OCI-M2 (cell line): Measurements from ENCODE around the gene FCN2.

Experiments used
- DNase-seq: peaks from one replicate; lab custom pipeline; 2025; ENCODE audit not compliant: unreplicated experiment; lab: John Stamatoyannopoulos, UW

The FCN2 gene

DNA sequence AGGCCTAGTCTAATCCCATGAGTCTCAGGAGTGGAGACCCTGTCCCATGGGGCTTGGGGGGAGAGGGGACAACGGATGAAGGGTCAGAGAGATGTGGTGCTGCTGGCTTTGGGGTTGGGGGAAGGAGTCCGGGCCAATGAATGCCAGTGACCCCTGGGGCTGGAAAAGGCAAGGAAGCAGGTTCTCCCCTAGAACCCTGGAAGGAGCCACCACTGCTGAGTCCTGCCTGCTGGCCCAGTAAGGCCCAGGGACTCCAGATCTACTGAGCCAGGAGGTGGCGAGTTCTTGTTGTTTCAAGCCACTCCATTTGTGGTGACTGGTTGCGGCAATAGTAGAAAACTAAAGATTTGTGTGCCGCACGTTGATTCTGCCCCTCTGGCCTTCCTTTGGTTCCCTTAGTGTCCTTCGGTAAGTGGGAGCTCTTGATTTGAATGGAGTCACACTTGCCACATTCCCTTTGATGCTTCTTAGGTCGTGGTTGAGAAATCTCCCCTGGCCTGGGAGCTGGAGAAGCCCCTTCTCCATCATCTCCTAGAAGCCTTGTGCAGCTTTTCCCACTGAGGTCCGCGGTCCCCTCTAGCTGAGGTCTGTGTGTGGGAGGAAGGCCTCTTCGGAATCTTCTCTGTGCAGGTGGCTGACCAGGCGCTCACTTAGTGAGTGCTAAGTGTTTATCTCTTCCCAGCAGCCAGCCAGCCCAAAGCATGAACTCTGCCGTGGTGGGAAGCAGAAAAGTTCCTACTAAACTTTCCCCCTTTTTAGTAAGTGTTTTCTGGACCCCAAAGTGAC lies 28.1 kb downstream of the FCN2 start:
- no peak for DNase-seq

GRCh38 chr9:134909511-134910481 lies 29.2 kb downstream of the FCN2 start:
- no peak for DNase-seq

DNA sequence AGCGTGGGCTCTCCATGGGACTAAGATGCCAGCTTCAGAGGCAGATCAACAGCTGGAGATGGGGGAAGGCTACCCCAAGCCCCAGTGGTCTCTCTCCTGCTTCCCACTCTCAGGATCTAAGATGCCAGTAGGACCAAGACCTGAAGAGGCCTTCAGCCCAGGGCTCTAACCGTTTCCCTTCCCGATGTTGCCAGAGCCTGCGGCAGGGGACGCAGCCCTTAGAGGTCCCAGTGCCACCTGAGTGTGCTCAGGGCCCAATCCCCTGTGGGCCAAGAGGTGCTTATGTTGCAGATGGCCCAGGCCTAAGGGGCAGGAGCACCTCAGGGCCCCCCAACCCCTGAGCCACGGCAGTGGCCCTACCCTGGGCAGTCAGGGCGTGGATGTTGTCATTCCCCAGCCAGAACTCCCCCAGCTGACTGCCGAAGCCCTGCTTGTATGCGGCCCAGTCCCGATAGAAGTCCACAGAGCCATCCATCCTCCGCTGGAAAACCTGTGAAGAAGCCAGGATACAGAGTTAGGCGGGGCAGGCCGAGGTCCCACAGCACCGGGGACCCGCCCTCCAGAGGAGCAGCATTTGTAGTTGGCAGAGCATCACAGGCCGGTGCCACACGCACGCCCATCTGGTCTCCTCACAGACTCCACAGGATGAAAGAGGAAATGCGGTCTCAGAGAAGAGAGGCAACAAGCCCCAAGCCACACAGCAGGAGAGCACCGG lies 31.7 kb downstream of the FCN2 start:
- DNase-seq: no peak

GRCh38 chr9:134913041-134913712 lies 32.6 kb downstream of the FCN2 start:
- no peak for DNase-seq

DNA sequence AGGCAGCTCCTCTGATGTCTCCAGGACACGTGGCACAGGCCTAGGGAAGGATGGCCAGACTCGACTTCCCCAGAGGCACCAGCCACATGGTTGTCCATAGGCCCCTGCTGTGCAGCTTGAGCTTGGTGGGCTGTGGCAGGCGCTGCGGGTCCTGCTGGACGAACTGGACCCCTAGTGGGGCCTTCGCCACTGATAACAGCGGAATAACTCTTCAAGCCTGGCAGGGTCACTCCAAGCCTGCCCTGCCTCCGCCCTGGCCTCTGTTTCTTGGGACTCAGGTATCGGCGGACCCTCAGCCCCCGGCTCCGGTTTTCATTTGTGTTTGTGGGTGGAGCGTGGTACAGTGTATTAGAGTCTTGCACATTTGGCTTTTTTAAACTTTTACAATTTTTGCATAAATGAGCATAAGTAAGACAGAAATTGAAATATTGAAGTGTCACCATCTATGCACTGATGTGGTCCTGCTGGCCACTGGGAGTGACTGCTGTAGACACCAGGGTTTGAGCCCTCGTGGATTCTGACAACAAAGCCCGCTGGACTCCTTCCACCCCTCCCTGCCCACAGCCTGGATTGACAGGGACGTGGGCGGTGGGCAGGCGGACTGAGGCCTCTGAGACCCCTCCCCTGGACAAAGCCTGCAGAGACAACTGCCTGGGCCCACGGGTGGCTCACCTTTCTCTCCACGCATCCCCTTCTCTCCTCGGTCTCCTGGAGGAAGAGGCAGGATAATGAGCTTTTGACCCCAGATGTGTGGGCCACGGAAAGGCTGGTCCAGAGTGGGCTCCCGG lies 33.3 kb downstream of the FCN2 start:
- DNase-seq: no peak

DNA sequence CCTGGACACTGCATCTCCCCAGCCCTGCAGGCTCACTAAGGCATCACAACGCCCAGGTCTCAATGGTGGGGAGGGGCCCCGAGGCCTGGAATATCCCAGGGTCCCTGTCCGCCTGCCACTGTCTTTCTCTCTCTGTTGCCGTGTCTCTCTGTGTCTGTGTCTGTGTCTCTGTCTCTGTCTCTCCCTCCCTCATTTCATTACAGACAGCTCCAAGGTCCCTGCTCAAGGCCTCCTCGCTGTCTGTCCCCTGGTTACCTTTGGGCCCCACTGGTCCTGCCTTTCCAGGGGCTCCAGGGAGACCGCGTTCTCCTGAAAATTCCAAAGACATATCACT lies 33.9 kb downstream of the FCN2 start:
- no peak for DNase-seq

DNA sequence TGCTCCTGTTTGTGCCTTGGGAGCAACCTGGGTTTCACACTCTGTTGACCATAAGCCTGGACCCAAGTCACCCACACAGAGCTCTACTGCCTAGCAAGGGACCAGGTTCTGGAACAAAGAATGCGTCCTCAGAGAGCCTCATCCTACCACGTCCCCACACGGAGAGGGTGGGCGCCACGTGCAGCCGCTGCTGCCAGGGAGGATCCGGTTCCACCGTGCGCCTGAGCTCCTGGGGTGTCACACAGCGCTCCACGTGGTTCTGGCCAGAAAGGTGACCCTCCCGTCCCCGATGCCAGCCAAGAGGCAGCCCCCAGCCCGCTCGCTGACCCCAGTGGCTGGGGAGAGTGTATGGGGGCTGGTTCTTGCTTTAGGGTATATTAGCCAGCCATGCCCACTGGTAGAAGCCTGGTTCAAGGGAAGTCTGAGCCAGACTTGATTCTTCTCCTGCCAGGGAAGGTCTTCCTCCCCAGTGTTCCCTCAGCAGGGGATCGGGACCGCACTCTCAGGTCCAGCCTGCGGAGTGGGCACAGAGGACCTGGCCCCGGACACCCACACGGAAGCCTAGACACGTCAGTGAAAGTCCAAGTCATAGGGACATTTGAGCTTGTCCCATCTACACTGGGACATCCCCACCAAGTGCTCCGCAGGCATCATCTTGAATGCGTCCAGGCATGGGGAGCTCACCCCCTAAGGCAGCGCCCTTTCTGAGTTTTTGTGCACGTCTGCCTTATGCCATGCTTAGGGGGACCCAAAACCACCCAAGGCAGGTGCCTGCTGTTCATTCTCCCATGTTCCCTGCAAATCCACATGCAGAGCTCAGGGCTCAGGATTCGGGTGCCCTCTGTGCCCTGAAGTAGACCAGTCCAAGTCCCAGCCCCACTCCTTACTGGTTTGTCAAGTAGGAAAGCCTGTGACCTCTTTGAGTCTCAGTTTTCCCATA lies 34.7 kb downstream of the FCN2 start:
- no peak for DNase-seq

DNA sequence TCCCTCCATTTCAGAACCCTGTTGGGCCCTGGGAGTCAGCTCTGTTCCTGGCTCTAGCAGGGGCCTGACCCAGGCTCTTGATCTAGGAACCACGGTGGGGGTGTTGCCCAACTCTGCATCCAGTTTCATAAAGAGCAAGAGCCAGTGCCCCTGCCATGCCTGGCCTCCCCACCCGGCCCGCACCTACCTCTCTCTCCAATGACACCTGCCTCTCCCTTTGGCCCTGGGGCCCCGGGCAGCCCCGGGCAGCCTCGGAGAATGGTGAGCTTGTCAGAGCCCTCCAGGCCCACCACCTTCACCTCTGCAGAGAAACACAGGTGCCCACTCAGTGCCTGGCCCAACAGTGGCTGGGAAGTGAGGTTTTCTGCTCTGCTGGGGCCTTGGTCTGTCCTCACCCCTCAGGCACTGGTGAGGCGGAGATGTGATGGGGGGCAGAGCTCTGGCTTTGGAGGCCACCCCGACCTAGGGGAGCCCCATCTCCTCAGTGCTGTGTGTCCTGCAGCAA lies 35.6 kb downstream of the FCN2 start:
- DNase-seq: no peak

DNA sequence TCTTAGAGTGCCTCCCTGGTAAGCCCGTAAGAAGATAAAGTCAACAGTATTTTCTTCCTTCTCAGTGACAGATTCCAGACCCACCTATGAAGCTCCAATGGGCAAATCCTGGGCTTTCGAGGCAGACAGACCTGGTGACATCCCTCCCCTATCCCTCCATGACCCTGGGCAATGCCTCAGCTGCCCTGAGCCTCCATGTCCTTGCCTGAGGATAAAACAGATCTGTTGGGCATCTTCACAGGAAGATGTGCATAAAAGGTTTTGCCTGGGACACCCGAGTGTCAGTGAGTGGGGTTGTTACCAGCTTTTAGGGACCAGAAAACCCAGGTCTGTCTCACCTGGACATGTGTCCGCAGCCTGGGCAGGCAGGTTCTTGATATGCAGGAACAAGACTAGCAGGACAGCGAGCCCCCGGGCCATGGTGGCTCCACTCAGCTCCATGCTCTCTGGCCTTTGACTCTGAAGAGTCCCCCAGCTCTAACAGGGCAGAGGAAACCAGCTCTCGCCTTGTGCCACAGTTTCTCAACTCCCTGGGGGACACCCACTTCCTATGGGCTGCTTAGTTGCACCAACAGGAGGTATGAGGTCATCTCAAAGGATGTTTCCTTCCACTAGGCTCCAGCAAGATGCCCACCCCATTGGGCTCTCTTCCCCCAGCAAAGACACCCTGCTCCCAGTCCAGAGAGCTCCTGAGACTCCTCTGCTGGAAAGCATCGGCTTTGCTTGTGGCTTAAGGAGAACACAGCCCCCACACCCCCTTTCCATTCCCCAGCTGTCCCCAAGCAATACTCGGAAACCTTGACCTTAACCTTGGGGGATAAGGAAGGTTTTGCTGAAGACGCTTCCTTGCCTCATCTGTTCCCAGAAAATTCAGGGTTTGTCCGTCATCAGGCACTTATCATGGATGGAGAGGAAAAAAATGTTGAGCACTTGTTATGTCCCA lies 37.1 kb downstream of the FCN2 start, which contains the start of gene FCN1:
FCN1 (minus strand) TSS at position 482 of the 943 bp plus-strand sequence; CDS start at position 441, 41 bp downstream.
- DNase-seq: no peak

GRCh38 chr9:134918646-134919045 lies 38.0 kb downstream of the FCN2 start:
- no peak for DNase-seq

DNA sequence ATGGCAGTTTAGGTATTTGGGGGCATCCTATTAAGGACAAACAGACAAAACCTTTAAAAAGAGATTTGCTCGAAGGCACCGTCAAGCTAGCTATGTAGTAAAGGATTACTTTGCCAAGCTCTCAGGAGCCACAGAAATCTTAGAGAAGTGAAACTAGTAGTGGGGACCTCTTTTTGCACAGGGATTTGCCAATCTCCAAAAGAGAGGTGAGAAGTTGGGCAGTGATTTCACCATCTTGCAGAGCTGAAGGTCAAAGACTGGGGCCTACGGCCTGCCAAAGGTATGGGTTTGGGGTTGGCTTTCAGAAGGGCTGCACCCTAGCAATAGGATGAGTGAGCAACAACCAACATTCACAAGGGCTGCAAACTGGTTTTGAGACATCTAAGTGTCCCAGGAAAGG lies 38.7 kb downstream of the FCN2 start:
- DNase-seq: no peak

DNA sequence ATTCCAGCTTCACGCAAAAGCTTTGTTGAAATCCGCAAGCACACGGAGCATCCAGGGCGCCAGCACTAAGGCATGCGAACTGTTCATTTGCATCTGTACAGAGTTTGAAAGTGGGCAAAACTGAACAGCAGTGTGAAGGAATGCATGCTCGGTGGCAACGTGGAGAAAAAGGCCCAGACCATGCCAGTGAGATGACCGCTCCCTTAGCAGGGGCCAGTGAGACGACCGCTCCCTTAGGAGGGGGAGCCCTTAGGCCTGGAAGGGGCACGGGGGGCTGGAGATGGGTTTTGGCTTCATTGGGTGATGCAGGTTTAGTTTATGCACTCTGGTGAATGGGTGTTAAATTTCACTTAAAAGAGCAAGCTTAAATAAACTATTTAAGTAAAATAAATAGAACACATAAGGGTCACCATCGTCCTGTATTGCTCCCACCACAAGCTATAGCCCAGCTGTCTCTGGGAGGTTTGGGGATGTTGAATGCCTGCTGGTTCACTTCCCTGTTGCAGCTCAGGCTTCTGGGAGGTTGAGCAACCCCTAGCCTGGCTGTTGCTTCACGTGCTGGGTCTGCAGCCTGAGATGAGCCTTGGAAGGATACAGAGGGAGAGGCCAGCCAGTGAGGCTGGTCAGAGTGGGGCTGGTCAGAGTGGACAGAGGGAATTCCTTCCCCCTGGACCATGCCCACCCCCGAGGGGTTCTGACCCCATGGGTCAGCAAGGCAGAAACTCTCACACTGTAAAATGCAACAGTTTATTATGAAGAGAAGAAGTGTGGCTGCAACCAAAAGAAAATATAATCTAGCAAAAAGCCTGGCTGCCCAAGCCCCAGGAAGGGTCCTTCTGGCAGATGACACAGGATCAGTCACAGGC lies 41.7 kb downstream of the FCN2 start:
- no peak for DNase-seq

GRCh38 chr9:134922932-134923240 lies 42.3 kb downstream of the FCN2 start:
- no peak for DNase-seq

DNA sequence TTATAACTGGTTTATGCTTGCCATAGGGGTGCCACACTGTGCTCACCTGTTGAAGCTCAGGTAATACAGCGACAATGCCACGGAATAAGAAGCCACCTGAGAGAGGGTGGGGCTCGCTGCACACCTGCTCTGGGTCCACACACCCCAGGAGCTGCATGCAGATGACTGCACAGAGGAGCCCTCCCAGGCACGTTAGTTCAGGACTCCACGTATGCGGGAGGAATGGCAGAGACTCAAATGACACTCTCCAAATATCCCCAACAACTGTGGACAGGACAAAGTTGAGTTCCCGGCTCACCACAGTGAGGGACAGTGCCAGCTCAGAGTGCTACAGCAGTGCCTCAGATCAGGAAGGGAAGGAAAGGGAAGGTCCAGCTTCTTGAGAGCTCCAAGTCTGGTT lies 42.9 kb downstream of the FCN2 start:
- DNase-seq: no peak

GRCh38 chr9:134925011-134925511 lies 44.5 kb downstream of the FCN2 start:
- no peak for DNase-seq

GRCh38 chr9:134928436-134929192 lies 48.0 kb downstream of the FCN2 start:
- no peak for DNase-seq
